Measurements from ENCODE around the gene CDH3. TPM values are rescaled to one million over a fixed set of nuclear protein-coding genes. Genes with fewer than 3 reads are reported as not detected.

CDH3 gene
- total RNA-seq, 1 donor from 2014 or later = 14.1 TPM

Other genes starting within 250 kb of the CDH3 start
- 0.25 and 0.34 TPM in 2 replicates for gene SMPD3, start 196.8 kb upstream of the CDH3 start, total RNA-seq
- 23.4 and 24.0 TPM in 2 replicates for gene ZFP90, start 106.0 kb upstream of the CDH3 start, total RNA-seq
- 10.7 and 23.8 TPM in 2 replicates for gene CDH1, start 92.0 kb downstream of the CDH3 start, total RNA-seq
- gene TANGO6, start 198.2 kb downstream of the CDH3 start, total RNA-seq = 15.8 and 16.8 TPM in 2 replicates